GM12878 (cell line): Measurements from ENCODE around the gene PTTG1. TPM values are rescaled to one million over a fixed set of nuclear protein-coding genes. Genes with fewer than 3 reads are reported as not detected.

Source experiments
- ATAC-seq: fragments of 200-7000 bp; cut with Tn5 transposase; 3 replicates; pipeline ENCODE4 v1.9.1; 2020; ENCODE audit warnings: mild to moderate bottlenecking, moderate library complexity
- BruUV-seq: library from RNA; stranded (reverse); fragments of 400-500 nt; replicated peaks from 2 replicates; lab custom pipeline; 2021; lab: Mats Ljungman, UMichigan
- CTCF ChIA-PET: fragments of 300-600 bp; sonication (Branson Sonifier 250); formaldehyde crosslinking; extraction: SDS; loops from one replicate; lab custom pipeline; 2021; ENCODE audit warnings: inconsistent platforms; lab: Yijun Ruan, JAX
- POLR2A ChIA-PET: fragments of 350-600 bp; formaldehyde crosslinking; extraction: SDS; loops from one replicate; lab custom pipeline; 2021; ENCODE audit warnings: inconsistent platforms; lab: Charles Lee
- RAD21 ChIA-PET: fragments of 300-600 bp; sonication (Branson Sonifier 250); formaldehyde crosslinking; loops from one replicate; lab custom pipeline; 2023; ENCODE audit warnings: antibody characterized with exemption; ENCODE audit not compliant: unreplicated experiment; lab: Charles Lee
- SMC1A ChIA-PET: fragments of 300-600 bp; sonication (Branson Sonifier 250); formaldehyde crosslinking; loops from one replicate; lab custom pipeline; 2023; ENCODE audit not compliant: unreplicated experiment, uncharacterized antibody; lab: Charles Lee
- DNase-seq: peaks from one replicate; pipeline ENCODE4 v3.0.0-alpha.2; 2011; ENCODE audit warnings: low read depth, low spot score
- FAIRE-seq: peaks from 3 replicates; lab custom pipeline; 2011; peaks lifted over from hg19 to GRCh38; lab: Jason Lieb, UNC
- H2AFZ ChIP-seq: 2 replicates; pipeline ENCODE4 v1.6.0; 2011; ENCODE audit warnings: low read depth, low read length, control low read depth; ENCODE audit not compliant: control insufficient read depth
- H3K27ac ChIP-seq: 2 replicates; pipeline ENCODE4 v1.5.1; 2011; ENCODE audit warnings: control low read depth; ENCODE audit not compliant: control insufficient read depth, insufficient read depth
- H3K27me3 ChIP-seq, 2 experiments: replicated peaks in 1 of 2; 2 replicates each; pipeline versions ENCODE4 v1.6.0 to v1.6.1; 2011; ENCODE audit warnings: low read length in 1 of 2; ENCODE audit not compliant: control insufficient read depth in 2 of 2, insufficient read depth in 2 of 2
- H3K36me3 ChIP-seq, 2 experiments: 2 replicates each; pipeline ENCODE4 v1.5.1; 2011; ENCODE audit warnings: low read length in 1 of 2; ENCODE audit not compliant: control insufficient read depth in 2 of 2, insufficient read depth in 2 of 2
- H3K4me1 ChIP-seq: 2 replicates; pipeline ENCODE4 v1.6.1; 2011; ENCODE audit warnings: mild to moderate bottlenecking, low read length, moderate library complexity, mixed read lengths; ENCODE audit not compliant: control insufficient read depth, insufficient read depth
- H3K4me2 ChIP-seq: 2 replicates; pipeline ENCODE4 v1.6.0; 2011; ENCODE audit warnings: control low read depth; ENCODE audit not compliant: control insufficient read depth, insufficient read depth
- H3K4me3 ChIP-seq: fragments of 200-600 bp; sonication (generic); 2 replicates; pipeline ENCODE4 v1.5.1; 2016
- H3K79me2 ChIP-seq: 2 replicates; pipeline ENCODE4 v1.6.0; 2011; ENCODE audit warnings: low read length; ENCODE audit not compliant: control insufficient read depth, insufficient read depth
- H3K9ac ChIP-seq: 2 replicates; pipeline ENCODE4 v1.8.0; 2011; ENCODE audit warnings: low read length, control low read depth, mixed read lengths; ENCODE audit not compliant: control insufficient read depth, insufficient read depth
- H3K9me3 ChIP-seq: replicated peaks from 3 replicates; pipeline ENCODE4 v1.5.1; 2011; ENCODE audit warnings: mild to moderate bottlenecking, low read length; ENCODE audit not compliant: control insufficient read depth, insufficient read depth
- H4K20me1 ChIP-seq: 2 replicates; pipeline ENCODE4 v1.6.0; 2011; ENCODE audit not compliant: control insufficient read depth, insufficient read depth
- E2F8 ChIP-seq: fragments of 450-650 bp; IDR thresholded peaks from 2 replicates; pipeline ENCODE4 v1.6.1; 2018; ENCODE audit warnings: mild to moderate bottlenecking, low read depth, moderate library complexity; ENCODE audit not compliant: partially characterized antibody
- ELK1 ChIP-seq: IDR thresholded peaks from 2 replicates; pipeline ENCODE4 v1.6.1; 2012; ENCODE audit warnings: low read depth, low read length, improper control_type of control experiment
- ETV6 ChIP-seq, 2 experiments: fragments of 450-650 bp in 1 of 2; IDR thresholded peaks in 1 of 2; conservative IDR thresholded peaks in 1 of 2; 2 replicates each; pipeline ENCODE4 v1.6.1; 2014; ENCODE audit warnings: antibody characterized with exemption in 1 of 2, borderline replicate concordance in 1 of 2, low read depth in 1 of 2, mild to moderate bottlenecking in 1 of 2, moderate library complexity in 1 of 2
- HDGF ChIP-seq: fragments of 450-650 bp; IDR thresholded peaks from 2 replicates; pipeline ENCODE4 v1.6.1; 2016; ENCODE audit warnings: antibody characterized with exemption
- MLLT1 ChIP-seq: fragments of 450-650 bp; IDR thresholded peaks from 2 replicates; pipeline ENCODE4 v1.6.1; 2016; ENCODE audit warnings: mild to moderate bottlenecking
- NBN ChIP-seq: fragments of 450-650 bp; IDR thresholded peaks from 2 replicates; pipeline ENCODE4 v1.6.1; 2016
- POLR2A ChIP-seq: IDR thresholded peaks from 2 replicates; pipeline ENCODE4 v1.6.1; 2011; ENCODE audit warnings: low read depth, mild to moderate bottlenecking, low read length
- POLR2AphosphoS2 ChIP-seq: IDR thresholded peaks from 2 replicates; pipeline ENCODE4 v1.6.1; 2011; ENCODE audit warnings: low read depth, mild to moderate bottlenecking, low read length, improper control_type of control experiment, moderate library complexity
- POLR2AphosphoS5 ChIP-seq: IDR thresholded peaks from 2 replicates; pipeline ENCODE4 v1.6.1; 2011; ENCODE audit warnings: mild to moderate bottlenecking, low read length, inconsistent platforms
- ZBTB11 ChIP-seq: fragments of 450-650 bp; formaldehyde crosslinking; IDR thresholded peaks from 2 replicates; pipeline ENCODE4 v1.5.0; 2022; ENCODE audit warnings: mild to moderate bottlenecking, missing genetic modification characterization
- WGBS: methylation state at CpG from one replicate; pipeline ENCODE4 v1.1.6; 2016; ENCODE audit warnings: low lambda C conversion rate; ENCODE audit not compliant: insufficient replicate concordance, insufficient coverage; ENCODE audit errors: missing lambda C conversion rate; 5-methylcytosine and 5-hydroxymethylcytosine counted together
- in situ Hi-C: fragments of 300-500 bp; cut with MboI; formaldehyde crosslinking; loops from 9 replicates; pipeline ENCODE4 v1.14.3; 2018; ENCODE audit warnings: mixed read lengths
- intact Hi-C: fragments of 100-400 bp; cut with micrococcal nuclease; formaldehyde crosslinking; loops from one replicate; pipeline ENCODE4 v1.14.2; 2022; ENCODE audit not compliant: unreplicated experiment
- polyA plus RNA-seq, 11 experiments: library from polyadenylated mRNA; depleted of rRNA in 4 of 11; unstranded in 6 of 11; stranded (reverse) in 5 of 11; fragments of >200 nt; fragmentation: Nextera tagmentation in 4 of 11; fragmentation: Illumina TruSeq in 1 of 11; extraction: Ambion mirVana in 4 of 11; extraction: Trizol in 1 of 11; gene quantifications; 1 replicate in 1 of 11; 2 replicates in 10 of 11; pipeline versions ENCODE4 v1.2.1 to v1.2.3, GENCODE V29; 2011 to 2016; ENCODE audit warnings: inconsistent platforms in 2 of 11, missing spikeins in 2 of 11, low read depth in 1 of 11
- total RNA-seq, 4 experiments: library from RNA; depleted of rRNA in 3 of 4; stranded (reverse); fragments of >200 nt in 3 of 4; fragmentation: Illumina TruSeq in 1 of 4; extraction: Trizol in 1 of 4; gene quantifications; 2 replicates each; pipeline versions ENCODE4 v1.2.1 to v1.2.3, GENCODE V29; 2013 to 2021

Gene PTTG1
- total and polyA plus RNA-seq, 10 of the 15 experiments (the other 5 are each of a cell fraction or from before 2014, with no cell fraction given) = 154 to 1,033 (median 377) TPM

- TF ChIP-seq ZBTB11 (CRISPR knock-in tag) (no peak), POLR2AphosphoS5 (no peak; the same call in 1 of the 2 replicates), ETV6 (conservative IDR thresholded peaks at IDR 0.05 in 1 of 2, IDR thresholded peaks at IDR 0.05 in 1 of 2; ENCODE audit: borderline replicate concordance in 1 of 2, low read depth in 1 of 2) (no peak), ELK1 (no peak)
Measured at GRCh38 chr5:160477266-160477970, 55.8 kb downstream of the PTTG1 start (continued).

GRCh38 chr5:160478163-160478562, 56.5 kb downstream of the PTTG1 start:
- Histone ChIP-seq H3K27ac (peak overlapping the region; percentile 55; the same call in 1 of the 2 replicates), H3K4me2 (0 out of 2 replicates have a peak overlapping the region, but pooled peaks have one; percentile 7), H3K9ac (no peak overlapping the region), H3K4me1 (peaks cover 18% of the 10 kb centered on the region), H3K79me2 (peaks cover 98% of the 10 kb centered on the region), H2AFZ (no peak overlapping the region), H3K4me3 (peak overlapping the region; percentile 14; the same call in 1 of the 2 replicates), H3K27me3 (no peaks in the 10 kb centered on the region), H3K9me3 (no peaks in the 10 kb centered on the region; the same call in 2 of the 3 replicates), H3K36me3 (peaks cover 13 to 60% of the 10 kb centered on the region in 2 experiments), H4K20me1 (peaks cover 25% of the 10 kb centered on the region)
- WGBS = 47% methylated on average over 2 of the region's 2 CpGs
- no TSS peak for BruUV-seq
- ChIA-PET CTCF (interaction anchor here (1.0 to 14.2 kb wide), 5 partner anchors 28 to 56 kb away, joined by 3 to 209 read pairs (median 3); no protein-coding TSS in a partner anchor), SMC1A (interaction anchor here (1.2 to 14.2 kb wide), 9 partner anchors 10 to 45 kb away, joined by 3 to 219 read pairs (median 13); no protein-coding TSS in a partner anchor), RAD21 (interaction anchor here (1.0 to 11.1 kb wide), 6 partner anchors 11 to 37 kb away, joined by 3 to 107 read pairs (median 11); no protein-coding TSS in a partner anchor), POLR2A (interaction anchor here (1.3 to 7.3 kb wide), 7 partner anchors 9 to 38 kb away, joined by 4 to 52 read pairs (median 6); no protein-coding TSS in a partner anchor)
- no peak for ATAC-seq
- in situ Hi-C loops = loop anchor here (5.0 kb wide), 1 partner anchor 41 kb away; no protein-coding TSS in a partner anchor
- intact Hi-C loops = no loop called here
- FAIRE-seq = no peak
- TF ChIP-seq NBN = 0 out of 2 replicates have a peak, but pooled peaks have one; percentile 43
- no peak for TF ChIP-seq E2F8
- TF ChIP-seq MLLT1 = 0 out of 2 replicates have a peak, but pooled peaks have one; percentile 38
- peak; percentile 57 for TF ChIP-seq POLR2AphosphoS2
- TF ChIP-seq POLR2A = peak; percentile 32; the same call in 1 of the 2 replicates
- peak; percentile 63; the same call in 1 of the 2 replicates for TF ChIP-seq HDGF
- no peak for DNase-seq
